HG02938 (cell line): ENCODE data around the gene SMAD2.
"Not testable (repeated sequence)": the region's sequence is repeated elsewhere in the genome, so short reads cannot be mapped to it uniquely, and the experiment has no call there.

ENCODE experiments used
- ATAC-seq: cut with Tn5 transposase; IDR thresholded peaks from one replicate; pipeline ENCODE4 v1.9.1; 2021; ENCODE audit warnings: mild to moderate bottlenecking, moderate library complexity; ENCODE audit not compliant: unreplicated experiment

Gene SMAD2

GRCh38 chr18:47797126-47797525 lies 133.3 kb downstream of the SMAD2 start:
- no peak for ATAC-seq

GRCh38 chr18:47795434-47795814 lies 135.0 kb downstream of the SMAD2 start:
- ATAC-seq, result no peak

GRCh38 chr18:47794725-47795433 lies 135.6 kb downstream of the SMAD2 start:
- no peak for ATAC-seq

- no peak for ATAC-seq
Observed at GRCh38 chr18:47793609-47794008, 136.8 kb downstream of the SMAD2 start.

GRCh38 chr18:47791461-47791985 lies 138.9 kb downstream of the SMAD2 start:
- ATAC-seq, result no peak

GRCh38 chr18:47790036-47790435 lies 140.4 kb downstream of the SMAD2 start:
- ATAC-seq, result no peak

GRCh38 chr18:47788621-47789020 lies 141.8 kb downstream of the SMAD2 start:
- no peak for ATAC-seq

GRCh38 chr18:47781561-47781960 lies 148.9 kb downstream of the SMAD2 start:
- no peak for ATAC-seq

GRCh38 chr18:47780011-47780725 lies 150.3 kb downstream of the SMAD2 start:
- ATAC-seq, result no peak

GRCh38 chr18:47779381-47779780 lies 151.1 kb downstream of the SMAD2 start:
- ATAC-seq, result no peak

GRCh38 chr18:47777626-47778025 lies 152.8 kb downstream of the SMAD2 start:
- ATAC-seq, result no peak

GRCh38 chr18:47775961-47776360 lies 154.5 kb downstream of the SMAD2 start:
- ATAC-seq, result no peak

- ATAC-seq, result no peak
Observed at GRCh38 chr18:47773931-47774330, 156.5 kb downstream of the SMAD2 start.

GRCh38 chr18:47772374-47773248 lies 157.8 kb downstream of the SMAD2 start:
- ATAC-seq, result no peak

GRCh38 chr18:47771922-47772321 lies 158.5 kb downstream of the SMAD2 start:
- no peak for ATAC-seq

GRCh38 chr18:47767699-47768098 lies 162.8 kb downstream of the SMAD2 start:
- ATAC-seq, result no peak

GRCh38 chr18:47767198-47767597 lies 163.3 kb downstream of the SMAD2 start:
- not testable (repeated sequence) for ATAC-seq
